Stimulated activated CD4-positive, alpha-beta T cell treated with anti-CD3 and anti-CD28 coated beads, Interleukin-15, amount 100 ng/mL, for 24 hours (primary cell): ENCODE results near the gene PRKAR1B.

Source experiments
- DNase-seq: peaks from one replicate; pipeline ENCODE4 v3.0.0-alpha.2; 2020

PRKAR1B gene

DNA sequence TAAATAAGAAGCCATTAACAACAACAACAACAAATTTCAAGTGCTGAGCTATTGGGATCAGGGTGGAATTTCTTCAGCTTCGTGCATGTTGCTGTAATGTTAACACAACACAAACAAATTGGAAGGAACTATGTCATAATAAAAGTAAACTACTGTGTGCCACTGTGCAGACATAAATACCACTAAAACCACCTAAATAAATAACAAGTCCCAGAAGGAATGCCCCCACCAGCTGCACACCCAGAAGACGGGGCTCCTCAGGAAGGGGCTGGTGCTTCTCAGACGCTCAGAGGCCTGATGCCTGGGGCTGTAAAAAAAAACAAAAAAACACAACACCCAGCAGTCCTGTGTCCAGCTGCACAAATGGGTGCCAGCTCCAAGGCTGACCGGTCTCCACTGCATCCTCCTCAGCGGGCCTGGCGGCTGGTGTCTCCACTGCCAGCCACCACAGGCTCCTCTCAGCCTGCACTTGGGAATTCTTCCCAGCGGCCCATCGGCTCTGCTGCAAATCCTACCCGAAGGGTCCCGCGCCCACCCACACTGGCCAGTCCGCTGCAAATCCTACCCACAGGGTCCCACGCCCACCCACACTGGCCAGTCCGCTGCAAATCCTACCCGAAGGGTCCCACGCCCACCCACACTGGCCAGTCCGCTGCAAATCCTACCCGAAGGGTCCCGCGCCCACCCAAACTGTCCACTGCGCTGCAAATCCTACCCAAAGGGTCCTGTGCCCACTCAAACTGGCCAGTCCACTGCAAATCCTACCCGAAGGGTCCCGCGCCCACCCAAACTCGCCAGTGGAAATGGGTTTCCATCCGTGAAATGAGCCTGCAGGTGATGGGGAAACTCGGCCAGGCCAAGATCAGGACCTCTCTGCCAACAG is 36.4 kb downstream of the PRKAR1B start:
- DNase-seq: no peak

DNA sequence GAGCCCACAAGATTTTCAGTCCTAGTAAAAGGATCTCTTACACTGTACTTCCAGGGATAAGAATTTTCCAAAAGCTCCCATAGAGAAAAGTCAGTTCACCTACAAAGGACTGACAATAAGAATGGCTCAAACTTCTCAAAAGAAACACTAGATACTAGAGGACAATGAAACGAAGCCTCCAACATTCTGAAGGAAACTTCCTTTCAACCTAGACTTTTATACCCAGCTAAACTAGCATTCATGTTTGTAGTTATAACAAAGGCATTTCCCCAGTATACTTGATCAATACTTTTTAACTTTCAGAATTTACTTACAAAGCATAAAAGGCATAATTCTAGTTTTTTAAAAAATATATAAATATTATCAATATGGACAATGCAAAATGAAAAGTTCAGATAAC is 41.5 kb downstream of the PRKAR1B start:
- DNase-seq: no peak

DNA sequence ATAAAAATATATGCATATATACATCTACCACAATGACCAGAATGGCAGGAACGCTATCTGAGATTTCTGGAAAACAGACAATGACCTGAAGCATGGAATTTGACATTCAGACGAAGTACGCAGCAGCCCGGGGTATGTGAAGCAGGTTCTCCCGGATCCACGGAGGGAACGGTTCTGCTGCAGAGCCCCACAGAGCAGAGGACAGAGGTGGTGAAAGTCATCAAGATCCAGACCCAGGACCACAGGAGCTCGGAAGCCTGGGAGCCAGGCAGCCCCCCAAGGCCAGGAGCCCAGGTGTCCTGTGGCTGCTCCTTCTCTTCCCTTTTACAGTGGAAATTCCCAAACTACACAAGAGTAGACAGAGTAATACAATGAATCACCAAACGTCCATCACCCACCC is 42.7 kb downstream of the PRKAR1B start:
- no peak for DNase-seq

DNA sequence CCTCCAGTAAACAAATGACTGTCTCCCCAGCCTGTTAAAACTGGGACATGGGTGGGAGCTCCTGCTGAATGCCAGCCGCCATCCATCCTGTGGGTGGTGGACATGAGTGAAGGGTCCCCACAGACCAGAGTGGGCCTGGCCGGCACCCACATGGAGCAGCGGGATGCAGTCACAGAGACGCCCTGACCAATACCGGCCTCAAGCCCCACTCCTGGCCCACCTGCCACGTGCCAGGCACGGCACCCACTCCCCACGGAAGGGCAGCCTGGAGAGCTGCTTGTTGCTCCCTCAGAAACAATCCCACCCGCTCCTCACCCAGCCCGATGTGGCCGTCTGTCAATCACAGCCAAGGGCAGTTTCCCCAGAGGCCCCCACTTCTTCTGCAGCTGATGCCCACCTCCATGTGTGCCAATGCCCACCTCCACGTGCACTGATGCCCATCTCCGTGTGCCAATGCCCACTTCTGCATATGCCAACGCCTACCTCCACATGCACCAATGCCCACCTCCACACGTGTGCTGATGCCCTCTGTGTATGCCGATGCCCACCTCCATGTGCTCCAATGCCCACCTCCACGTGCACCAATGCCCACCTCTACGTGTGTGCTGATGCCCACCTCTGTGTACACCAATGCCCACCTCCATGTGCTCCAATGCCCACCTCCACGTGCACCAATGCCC is 43.4 kb downstream of the PRKAR1B start:
- DNase-seq: no peak

DNA sequence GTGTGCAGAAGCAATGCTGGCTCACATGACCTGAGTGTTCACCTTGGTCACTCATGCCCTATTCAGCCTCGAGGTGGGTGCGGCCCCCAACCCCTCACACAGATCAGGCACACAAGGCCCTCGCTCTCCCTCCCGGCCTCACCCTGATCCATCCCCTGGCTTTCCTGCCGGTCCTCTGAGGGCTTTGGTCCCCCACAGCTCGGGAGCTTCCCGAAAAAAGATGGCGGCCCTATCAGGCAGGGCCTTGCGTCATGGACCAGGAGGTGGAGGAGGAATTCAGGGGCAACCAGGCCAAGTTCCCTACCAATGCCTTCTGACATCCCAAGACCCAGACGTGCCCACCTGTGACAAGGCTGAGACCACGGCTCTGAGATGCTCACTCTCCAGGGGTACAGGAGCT is 44.3 kb downstream of the PRKAR1B start:
- DNase-seq: no peak

DNA sequence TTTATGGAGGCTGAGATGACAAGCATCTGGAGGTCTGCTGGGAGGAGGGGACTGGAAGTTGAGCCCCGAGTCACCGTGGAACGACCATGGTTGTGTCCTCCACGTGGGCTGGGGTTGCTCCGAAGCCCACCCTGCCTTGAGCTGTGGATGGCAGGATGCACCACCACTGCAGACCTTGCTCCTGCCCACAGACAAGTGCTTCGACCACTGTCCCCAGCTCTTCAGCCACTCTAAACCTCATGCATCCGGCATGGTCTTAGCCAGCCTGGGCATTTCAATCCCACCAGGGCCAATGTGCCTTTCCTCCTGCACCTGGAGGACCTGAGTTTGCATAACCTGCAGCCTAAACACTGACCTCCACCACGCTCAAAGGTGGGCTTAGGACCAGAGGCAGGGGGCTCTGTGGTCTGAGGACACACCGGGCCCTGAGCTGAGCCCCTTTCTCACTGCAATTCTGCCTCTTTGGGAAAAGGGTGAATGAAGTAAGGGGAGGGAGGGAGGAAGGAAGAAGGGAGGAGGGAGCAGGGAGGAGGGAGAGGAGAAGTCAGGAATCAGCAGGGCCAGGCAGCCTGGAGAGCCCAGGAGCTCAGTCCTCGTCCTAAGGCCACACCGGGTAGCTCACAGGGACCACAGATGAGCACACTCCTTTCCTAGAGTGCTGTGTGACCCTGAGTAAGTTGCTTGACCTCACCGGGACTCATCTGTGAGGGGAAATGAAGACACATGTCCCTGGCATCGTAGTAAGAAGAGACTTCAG is 45.4 kb downstream of the PRKAR1B start:
- DNase-seq: no peak

DNA sequence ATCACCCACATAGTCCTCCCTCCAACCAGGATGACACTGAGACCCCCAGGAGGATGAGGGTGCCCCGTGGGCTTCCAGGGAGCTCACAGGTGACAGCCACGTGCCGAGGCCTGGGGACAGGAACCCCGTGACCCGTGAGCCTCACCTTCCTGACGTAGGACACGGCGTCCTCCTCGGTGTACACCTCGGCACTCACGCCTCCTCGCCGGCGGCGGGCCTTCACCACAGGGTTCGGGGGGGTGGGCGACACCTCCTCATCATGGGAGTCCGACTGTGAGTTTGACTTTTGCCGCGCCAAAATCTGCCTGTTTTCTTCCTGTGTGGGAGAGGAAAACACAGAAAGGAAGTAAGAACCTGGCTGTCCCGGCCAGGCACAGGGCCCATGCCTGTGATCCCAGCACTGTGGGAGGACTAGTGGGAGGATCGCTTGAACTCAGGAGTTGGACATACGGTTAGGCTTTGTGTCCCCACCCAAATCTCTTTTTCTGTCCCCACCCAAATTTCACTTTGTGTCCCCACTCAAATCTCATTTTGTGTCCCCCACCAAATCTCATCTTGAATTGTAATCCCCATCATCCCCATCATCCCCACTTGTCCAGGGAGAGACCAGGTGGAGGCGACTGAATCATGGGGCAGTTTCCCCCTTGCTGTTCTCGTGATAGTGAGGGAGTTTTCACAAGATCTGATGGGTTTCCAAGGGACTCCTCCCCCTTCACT is 46.5 kb downstream of the PRKAR1B start:
- DNase-seq: no peak

DNA sequence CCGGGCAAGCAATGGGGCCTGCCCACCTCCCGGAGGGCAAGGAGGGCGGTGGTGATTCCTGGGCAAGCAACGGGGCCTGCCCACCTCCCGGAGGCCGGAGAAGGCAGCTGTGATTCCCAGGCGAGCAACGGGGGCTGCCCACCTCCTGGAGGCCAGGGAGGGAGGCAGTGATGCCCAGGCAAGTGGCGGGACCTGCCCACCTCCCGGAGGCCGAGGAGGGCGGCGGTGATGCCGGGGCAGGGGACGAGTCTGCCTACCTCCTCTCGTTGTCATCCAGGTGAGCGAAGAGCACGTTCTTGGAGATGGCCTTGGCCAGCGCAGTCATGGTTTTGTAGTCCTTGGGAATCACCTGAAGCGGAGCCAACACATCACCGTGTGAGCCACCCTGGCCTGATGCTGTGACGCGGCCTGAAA is 50.1 kb downstream of the PRKAR1B start:
- no peak for DNase-seq

DNA sequence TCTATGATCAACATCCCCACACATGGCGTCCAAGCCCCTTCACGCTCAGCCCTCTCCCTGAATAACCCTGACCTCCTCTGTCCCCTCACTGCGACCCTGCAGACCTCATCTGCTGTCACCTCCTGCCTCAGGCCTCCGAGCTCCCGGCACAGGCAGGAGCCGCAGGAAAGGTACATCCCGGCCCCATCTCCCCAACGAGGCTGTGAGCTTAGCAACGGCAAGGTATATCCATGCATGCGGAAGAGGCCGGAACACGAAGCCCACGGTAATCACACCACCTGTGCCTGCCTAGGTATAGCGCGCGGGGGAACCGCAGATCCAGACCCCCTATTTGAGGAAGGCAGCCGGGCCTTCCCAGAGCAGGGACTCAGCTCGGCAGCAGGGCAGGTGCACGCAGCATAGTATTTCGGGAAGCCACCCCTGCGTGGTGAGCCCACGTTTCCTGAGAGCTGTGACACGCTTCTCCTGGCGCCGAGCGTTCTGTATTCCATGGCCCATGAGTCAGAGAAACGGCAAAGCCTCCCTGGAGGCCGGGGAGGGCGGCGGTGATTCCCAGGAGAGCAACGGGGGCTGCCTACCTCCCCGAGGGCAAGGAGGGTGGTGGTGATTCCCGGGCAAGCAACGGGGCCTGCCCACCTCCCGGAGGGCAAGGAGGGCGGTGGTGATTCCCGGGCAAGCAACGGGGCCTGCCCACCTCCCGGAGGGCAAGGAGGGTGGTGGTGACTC is 50.7 kb downstream of the PRKAR1B start:
- no peak for DNase-seq

DNA sequence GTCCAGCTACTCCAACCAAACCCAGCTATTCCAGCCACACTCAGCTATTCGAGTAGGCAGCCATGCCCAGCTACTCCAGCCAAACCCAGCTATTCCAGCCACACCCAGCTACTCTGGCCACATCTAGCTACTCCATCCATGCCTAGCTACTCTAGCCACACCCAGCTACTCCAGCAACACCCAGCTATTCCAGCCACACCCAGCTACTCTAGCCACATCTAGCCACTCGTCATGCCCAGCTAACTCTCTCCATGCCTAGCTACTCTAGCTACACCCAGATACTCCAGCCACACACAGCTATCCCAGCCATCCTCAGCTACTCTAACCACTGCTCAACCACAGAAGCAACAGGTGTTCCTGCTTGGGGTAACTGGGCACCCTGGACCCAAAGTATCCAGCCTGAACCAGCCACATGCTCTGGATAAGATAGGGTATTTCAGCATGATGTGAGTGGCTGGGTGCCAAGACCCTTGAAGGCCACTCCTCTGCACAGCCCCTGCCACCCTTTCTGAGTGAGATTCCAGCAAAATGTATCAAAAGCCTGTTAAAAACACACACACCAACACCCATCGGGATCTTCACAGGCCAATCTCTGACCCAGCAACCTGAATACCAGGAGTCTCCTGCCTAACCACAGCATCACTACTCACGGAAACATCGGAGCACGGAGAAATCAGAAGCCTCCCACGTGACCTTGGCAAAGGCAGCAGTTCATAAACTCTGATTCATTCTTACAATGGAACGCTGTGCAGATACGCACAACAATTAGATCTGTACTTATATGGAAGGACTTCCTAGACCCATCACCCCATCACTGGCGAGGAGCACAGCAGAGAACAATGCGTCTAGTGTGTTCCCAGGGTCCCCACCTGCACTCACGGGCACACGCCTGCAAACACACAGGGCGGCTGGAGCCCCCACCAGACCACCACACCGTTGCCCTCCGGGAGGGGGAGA is 52.3 kb downstream of the PRKAR1B start:
- DNase-seq: no peak

DNA sequence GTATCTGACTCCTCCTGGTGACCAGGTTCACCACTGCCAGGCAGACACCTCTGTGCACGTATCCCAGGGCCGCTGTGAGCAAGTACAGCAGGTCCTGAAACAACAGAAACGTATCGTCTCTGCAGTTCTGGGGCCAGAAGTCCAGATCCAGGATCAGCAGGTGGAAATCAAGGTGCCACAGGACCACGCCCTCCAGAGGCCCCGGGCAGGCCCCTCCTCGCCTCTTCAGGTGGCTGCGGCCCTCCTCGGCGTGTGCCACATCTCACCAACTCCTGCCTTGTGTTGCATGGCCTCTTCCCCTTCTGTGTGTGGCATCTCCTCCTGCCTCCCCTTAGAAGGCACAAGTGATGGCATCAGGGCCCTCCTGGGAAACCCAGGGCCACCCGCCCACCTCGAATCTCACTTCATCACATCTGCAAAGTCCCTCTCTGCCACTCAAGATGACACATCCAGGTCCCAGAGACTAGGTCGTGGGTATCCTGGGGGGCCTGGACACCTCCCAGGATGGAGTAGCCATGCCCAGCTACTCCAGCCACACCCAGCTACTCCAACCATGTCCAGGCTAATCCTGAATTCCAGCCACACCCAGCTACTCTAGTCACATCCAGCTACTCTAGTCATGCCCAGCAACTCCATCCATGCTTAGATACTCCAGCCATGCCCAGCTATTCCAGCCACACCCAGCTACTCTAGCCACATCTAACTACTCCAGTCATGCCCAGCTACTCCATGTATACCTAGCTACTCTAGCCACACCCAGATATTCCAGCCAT is 53.2 kb downstream of the PRKAR1B start:
- no peak for DNase-seq

DNA sequence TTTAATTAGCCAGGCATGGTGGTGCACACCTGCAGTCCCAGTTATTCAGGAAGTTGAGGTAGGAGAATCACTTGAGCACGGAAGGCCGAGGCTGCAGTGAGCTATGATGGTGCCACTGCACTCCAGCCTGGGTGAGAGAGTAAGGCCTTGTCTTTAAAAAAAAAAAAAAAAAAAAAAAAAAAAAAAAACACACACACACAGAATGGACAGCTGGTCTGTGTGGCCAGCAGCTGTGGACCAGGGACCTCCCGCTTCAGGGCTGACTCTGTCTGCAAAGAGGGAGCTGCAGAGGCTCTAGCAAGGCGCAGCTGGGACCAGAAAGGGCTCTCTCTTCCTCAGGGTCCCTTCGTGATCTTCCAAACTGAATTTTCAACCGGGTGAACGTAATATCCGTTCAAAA is 54.2 kb downstream of the PRKAR1B start:
- no peak for DNase-seq

DNA sequence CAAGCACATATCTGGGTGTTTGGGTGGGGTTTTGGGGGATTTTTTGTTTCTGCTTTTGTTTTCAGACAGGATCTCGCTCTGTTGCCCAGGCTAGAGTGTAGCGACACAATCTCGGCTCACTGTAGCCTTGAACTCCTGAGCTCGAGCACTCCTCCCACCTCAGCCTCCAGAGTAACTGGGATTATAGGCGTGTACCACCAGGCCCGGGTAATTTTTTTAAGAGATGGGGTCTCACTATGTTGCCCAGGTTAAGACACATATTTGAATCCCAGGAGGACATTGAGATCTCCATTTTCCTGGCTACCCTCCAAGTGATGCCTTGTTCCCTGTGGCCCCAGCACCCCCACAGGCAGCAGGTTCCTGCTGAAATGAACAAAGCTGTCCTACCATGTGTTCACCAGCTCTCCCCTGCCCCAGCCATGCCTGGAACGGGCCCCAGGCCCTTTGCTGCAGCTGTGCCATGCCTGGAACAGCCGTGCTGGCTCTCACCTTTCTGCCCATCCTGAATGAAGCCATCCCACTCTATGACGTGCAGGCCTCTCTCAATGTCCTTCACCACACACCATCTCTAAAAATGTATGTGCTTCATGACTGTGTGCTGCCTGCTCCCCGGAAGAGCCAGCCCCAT is 55.6 kb downstream of the PRKAR1B start:
- no peak for DNase-seq

DNA sequence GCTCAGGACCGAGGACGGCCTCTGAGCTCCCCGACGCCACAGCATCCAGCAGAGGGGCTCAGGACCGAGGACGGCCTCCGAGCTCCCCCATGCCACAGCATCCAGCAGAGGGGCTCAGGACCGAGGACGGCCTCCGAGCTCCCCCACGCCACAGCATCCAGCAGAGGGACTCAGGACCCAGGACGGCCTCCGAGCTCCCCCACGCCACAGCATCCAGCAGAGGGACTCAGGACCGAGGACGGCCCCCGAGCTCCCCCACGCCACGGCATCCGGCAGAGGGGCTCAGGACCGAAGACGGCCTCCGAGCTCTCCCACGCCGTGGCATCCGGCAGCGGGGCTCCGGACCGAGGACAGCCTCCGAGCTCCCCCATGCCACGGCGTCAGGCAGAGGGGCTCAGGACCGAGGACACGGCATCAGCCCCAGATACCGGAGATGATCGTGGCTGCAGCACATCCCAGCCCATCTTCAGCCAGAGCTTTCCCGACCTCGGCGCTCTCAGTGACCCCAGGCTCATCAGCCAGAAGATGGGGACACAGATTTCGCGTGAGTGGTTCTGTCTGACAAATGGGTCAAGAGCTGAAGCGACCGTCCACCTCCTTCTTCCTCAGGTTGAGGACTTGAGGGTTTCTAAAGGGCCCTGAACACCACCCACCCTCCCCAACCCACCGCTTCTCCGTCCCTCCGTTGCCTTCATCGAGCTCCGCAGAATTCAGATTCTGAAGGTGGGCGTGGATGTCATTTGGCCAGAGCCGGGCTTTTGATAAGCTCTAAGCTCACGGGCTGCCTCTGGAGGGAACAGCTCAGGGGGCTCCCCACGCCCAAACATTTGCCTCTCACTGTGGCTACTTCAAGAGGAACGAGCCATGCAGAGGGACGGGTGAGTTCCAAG is 56.3 kb downstream of the PRKAR1B start:
- DNase-seq: no peak

DNA sequence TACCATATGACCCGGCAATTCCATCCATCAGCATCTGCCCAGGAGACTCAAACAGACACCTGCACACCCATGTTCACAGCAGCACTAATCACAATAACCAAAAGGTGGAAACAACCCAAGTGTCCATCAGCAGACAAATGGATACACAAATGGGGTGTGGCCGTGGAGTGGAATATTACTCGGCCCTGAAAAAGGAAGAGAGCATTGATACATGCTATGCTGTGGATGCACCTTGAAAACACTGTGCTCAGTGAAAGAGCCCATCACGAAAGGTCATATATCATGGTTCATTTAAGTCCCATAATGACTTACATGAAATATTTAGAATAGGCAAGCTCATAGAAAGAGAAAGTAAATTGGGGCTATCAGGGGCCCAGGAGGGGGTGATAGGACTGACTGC is 58.1 kb downstream of the PRKAR1B start:
- no peak for DNase-seq

DNA sequence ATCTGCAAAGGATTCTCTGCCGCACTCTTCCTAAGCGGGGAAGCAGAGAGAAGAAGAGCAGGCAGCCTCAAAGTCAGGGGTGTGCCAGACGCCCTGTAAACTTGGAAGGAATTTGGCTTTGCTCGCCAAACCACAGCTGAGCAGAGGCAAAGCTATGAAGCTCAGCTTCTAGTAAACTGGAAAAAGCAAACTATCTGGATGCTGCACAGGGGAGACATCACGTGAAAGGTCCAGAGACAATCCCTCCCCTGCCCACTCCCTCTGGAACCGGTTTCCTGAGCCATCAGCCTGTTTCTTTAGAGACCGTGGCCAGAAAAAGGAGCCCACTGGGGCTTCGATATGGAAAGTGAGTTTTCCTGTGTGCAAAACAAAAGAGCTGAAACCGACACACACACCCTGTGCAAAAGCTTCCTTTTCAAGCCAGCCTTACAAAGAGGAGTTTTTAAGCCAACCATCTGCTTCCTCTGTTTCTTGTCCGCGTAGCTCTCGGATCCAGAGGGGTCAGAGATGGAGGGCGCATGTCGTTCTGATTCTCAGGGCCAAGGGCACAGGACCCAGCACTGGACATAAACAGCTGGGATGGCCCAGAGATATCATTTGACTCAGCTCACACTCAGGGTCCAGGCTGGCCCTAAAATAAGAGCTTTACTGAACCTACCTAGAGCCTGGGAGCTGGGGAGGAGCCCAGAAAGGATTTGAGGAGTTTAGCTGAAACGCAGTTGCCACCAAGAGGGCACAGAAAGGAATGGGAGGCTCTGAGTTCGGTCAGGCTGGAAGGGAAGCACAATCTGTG is 58.7 kb downstream of the PRKAR1B start:
- no peak for DNase-seq

DNA sequence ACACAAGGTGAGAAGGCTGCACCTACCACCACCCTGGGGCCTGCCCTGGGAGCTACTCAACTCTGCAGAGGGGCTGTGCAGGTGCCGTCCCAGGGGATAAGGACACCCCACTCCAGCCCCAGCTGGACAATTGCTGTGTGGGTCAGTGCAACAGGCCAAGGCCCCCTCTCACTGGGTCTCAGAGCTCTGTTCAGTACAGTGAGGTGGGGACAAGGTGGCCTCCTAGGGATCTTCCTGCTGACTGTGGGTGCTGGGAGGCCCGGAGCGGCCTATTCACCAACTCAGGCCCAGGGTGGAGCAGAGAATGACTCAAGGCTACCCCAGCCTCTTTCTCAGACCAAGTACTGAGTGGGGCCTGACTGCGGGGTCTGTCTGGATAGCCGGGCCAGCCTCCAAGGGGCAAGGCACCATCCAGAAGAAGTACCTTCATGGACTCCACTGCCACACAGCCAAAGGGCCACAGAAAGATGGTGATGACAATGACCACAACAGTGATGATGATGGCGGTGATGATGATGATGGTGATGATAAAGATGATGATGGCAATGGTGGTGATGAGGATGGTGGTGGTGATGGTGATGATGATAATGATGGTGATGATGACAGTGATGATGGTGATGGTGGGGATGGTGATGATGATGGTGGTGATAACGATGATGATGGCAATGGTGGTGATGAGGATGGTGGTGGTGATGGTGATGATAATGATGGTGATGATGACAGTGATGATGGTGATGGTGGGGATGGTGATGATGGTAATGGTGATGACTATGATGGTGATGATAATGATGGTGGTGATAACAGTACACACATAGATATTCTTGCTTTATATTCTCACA is 60.4 kb downstream of the PRKAR1B start:
- DNase-seq: no peak
